HT-29 (cell line): ENCODE data around the gene CPT1B. TPM values are rescaled to one million over a fixed set of nuclear protein-coding genes. Genes with fewer than 3 reads are reported as not detected.

Experiments
- DNase-seq: peaks from one replicate; pipeline ENCODE4 v3.0.0-alpha.2; 2015; ENCODE audit warnings: low spot score
- total RNA-seq: library from RNA; depleted of rRNA; stranded (reverse); fragments of >200 nt; shearing (Covaris generic); gene quantifications from 2 replicates; pipeline ENCODE4 v1.2.3, GENCODE V29; 2014

The CPT1B gene
- total RNA-seq, 1 experiment from 2014 or later: 2.5 TPM

- no peak for DNase-seq
Measured at GRCh38 chr22:50570861-50571260, 7.4 kb downstream of the CPT1B start.

GRCh38 chr22:50569896-50570535 is 8.2 kb downstream of the CPT1B start:
- DNase-seq: no peak

GRCh38 chr22:50569041-50569459 is 9.2 kb downstream of the CPT1B start:
- DNase-seq: peak; percentile 30

- DNase-seq: no peak
Measured at GRCh38 chr22:50568626-50569025, 9.6 kb downstream of the CPT1B start.

GRCh38 chr22:50567721-50568252 is 10.4 kb downstream of the CPT1B start:
- no peak for DNase-seq

GRCh38 chr22:50564289-50564688 is 13.9 kb downstream of the CPT1B start:
- no peak for DNase-seq

- DNase-seq: no peak
Measured at GRCh38 chr22:50563413-50564160, 14.6 kb downstream of the CPT1B start.

GRCh38 chr22:50562523-50563412 is 15.5 kb downstream of the CPT1B start, which contains the start of gene SYCE3:
TSS of gene SYCE3 (minus strand) at chr22:50562919. CDS start at chr22:50556405, 6,514 bp downstream.
- DNase-seq: peak; percentile 93

- DNase-seq: no peak
Measured at GRCh38 chr22:50561401-50562358, 16.5 kb downstream of the CPT1B start.

GRCh38 chr22:50560034-50560433 is 18.2 kb downstream of the CPT1B start:
- no peak for DNase-seq

- no peak for DNase-seq
Measured at GRCh38 chr22:50556703-50557102, 21.5 kb downstream of the CPT1B start.

- DNase-seq: no peak
Measured at GRCh38 chr22:50553310-50553709, 24.9 kb downstream of the CPT1B start.

- DNase-seq: no peak
Measured at GRCh38 chr22:50551160-50551752, 27.0 kb downstream of the CPT1B start.

GRCh38 chr22:50550395-50550794 is 27.8 kb downstream of the CPT1B start:
- no peak for DNase-seq

- no peak for DNase-seq
Measured at GRCh38 chr22:50548921-50549790, 29.1 kb downstream of the CPT1B start.

GRCh38 chr22:50548040-50548920 is 29.9 kb downstream of the CPT1B start:
- DNase-seq: no peak

GRCh38 chr22:50547263-50547985 is 30.8 kb downstream of the CPT1B start:
- no peak for DNase-seq
